ENCODE data around the gene SPEN.

Gene SPEN

DNA sequence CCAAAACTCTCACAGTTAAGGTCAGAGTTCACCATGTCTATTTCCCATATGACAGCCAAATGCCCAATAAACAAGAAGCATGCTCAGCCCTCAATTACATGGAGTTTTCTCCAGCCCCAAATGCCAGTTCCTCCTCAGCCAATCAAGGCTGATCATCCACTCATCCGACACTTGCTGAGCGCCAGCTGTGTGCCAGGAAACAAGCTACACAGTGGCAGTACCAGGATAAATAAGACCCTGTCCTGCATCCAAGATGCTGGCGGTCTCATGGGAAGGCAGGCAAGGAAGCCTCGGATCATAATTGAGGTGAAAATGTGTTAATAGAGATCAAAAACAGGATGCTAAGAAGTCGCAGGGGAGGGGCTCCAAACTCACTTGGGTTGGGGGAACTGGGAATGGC lies 120.7 kb downstream of the SPEN start:
- TF ChIP-seq, protein P1, sequence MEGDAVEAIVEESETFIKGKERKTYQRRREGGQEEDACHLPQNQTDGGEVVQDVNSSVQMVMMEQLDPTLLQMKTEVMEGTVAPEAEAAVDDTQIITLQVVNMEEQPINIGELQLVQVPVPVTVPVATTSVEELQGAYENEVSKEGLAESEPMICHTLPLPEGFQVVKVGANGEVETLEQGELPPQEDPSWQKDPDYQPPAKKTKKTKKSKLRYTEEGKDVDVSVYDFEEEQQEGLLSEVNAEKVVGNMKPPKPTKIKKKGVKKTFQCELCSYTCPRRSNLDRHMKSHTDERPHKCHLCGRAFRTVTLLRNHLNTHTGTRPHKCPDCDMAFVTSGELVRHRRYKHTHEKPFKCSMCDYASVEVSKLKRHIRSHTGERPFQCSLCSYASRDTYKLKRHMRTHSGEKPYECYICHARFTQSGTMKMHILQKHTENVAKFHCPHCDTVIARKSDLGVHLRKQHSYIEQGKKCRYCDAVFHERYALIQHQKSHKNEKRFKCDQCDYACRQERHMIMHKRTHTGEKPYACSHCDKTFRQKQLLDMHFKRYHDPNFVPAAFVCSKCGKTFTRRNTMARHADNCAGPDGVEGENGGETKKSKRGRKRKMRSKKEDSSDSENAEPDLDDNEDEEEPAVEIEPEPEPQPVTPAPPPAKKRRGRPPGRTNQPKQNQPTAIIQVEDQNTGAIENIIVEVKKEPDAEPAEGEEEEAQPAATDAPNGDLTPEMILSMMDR (IDR thresholded peaks at IDR 0.05; ENCODE audit: low read depth, low read length, missing control alignments): no peak
- no peak overlapping the region for H3K27ac ChIP-seq
- no peaks in the 10 kb centered on the region for H3K27me3 ChIP-seq (replicated peaks)
- peaks cover 20% of the 10 kb centered on the region for H3K36me3 ChIP-seq (replicated peaks)
- H3K4me3 ChIP-seq (ENCODE audit: low read depth, low read length): no peak overlapping the region
- DNase-seq: no peak
- in situ Hi-C loops (cut with HindIII; ENCODE audit: low pct_ligation_motif_present, low sequenced_read_pairs): no loop called here

DNA sequence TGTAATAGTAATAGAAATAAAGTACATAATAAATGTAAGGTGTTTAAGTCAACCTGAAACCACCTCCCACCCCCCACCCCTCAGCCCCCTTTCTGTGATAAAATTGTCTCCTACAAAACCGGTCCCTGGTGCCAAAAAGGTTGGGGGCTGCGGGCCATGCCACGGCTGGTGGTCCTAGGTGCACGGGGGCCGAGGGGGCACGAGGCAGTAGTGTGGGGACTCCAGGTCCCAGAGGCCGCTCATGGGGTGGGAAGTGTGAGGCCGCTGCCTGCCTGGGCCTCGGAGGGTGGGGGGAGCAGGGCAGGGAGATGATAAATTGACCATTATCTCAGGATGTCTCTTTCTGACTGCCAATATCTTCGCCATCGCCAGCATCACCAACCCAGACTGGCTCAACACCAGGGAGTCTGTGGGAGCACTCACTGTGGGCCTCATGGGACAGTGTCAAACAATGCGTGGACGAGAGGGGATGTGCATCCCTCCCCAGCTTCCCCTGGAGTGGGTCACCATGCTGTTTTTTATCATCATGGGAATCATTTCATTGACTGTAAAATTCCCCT lies 121.9 kb downstream of the SPEN start:
- H3K36me3 ChIP-seq (replicated peaks): peaks cover 20% of the 10 kb centered on the region
- TF ChIP-seq, protein P1 (IDR thresholded peaks at IDR 0.05; ENCODE audit: low read depth, low read length, missing control alignments): no peak

DNA sequence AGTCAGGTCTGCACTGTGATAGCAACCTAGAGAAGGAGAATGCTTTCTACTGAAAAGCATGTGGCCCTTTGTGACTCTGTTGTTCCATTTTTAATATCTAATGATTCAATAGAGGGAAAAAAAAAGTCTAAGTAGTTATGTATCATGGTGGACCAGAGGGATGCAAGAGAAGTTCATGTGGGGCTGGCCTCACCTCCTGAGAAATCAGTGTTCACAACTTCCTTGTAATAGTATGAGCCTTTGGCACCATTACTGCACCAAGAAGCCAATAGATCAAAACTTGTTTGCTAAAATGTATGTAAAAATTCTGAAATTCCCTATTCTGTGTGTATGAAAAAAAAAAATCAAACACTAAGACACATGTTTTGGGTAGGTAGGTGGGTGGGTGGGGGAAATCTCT lies 123.4 kb downstream of the SPEN start:
- no peak overlapping the region for H3K27ac ChIP-seq
- in situ Hi-C loops (cut with HindIII; ENCODE audit: low pct_ligation_motif_present, low sequenced_read_pairs): no loop called here
- no peak for DNase-seq
- no peak overlapping the region for H3K4me3 ChIP-seq (ENCODE audit: low read depth, low read length)
- TF ChIP-seq, protein P1 (IDR thresholded peaks at IDR 0.05; ENCODE audit: low read depth, low read length, missing control alignments): no peak
- peaks cover 20% of the 10 kb centered on the region for H3K36me3 ChIP-seq (replicated peaks)
- H3K27me3 ChIP-seq (replicated peaks): no peaks in the 10 kb centered on the region

More for the DNA sequence above, 121.9 kb downstream of the SPEN start:
- no peaks in the 10 kb centered on the region for H3K27me3 ChIP-seq (replicated peaks)
- no peak overlapping the region for H3K4me3 ChIP-seq (ENCODE audit: low read depth, low read length)
- no peak overlapping the region for H3K27ac ChIP-seq
- in situ Hi-C loops (cut with HindIII; ENCODE audit: low pct_ligation_motif_present, low sequenced_read_pairs): no loop called here
- DNase-seq: no peak

DNA sequence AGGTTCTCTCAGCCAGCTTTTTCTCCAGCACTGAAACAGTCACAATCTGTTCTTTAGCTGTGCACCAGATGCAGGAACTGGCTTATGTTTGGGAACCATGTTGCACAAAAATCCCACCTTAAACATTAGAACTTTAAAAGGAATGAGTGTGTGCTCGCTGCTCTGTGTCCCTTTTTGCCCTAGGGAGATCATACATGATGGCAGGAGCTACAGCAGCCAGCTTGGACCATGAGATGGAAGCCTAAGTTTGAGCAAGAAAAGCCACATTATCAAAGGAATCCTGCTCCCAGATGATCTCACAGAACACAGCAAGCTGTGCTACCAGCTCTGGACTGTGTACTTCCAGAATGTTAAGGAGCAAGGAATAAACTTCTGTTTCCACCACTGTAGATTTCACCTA lies 124.9 kb downstream of the SPEN start:
- Histone ChIP-seq H3K4me3 (ENCODE audit: low read depth, low read length) (no peak overlapping the region), H3K36me3 (replicated peaks) (peaks cover 20% of the 10 kb centered on the region), H3K27me3 (replicated peaks) (no peaks in the 10 kb centered on the region), H3K27ac (no peak overlapping the region)
- DNase-seq: no peak
- in situ Hi-C loops (cut with HindIII; ENCODE audit: low pct_ligation_motif_present, low sequenced_read_pairs): no loop called here
- TF ChIP-seq, protein P1 (IDR thresholded peaks at IDR 0.05; ENCODE audit: low read depth, low read length, missing control alignments): no peak

DNA sequence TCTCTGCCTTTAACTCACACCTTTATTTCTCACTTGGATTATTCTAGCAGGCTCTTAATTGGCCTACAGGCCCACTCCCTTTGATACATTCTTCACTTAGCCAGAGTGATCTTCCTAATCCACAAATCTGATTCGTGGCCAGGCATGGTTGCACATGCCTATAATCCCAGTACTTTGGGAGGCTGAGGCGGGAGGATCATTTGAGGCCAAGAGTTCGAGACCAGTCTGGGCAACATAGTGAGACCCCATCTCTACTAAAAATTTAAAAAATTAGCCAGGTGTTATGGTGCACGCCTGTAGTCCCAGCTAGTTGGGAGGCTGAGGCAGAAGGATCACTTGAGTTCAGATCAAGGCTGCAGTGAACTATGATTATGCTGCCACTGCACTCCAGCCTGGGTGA lies 126.3 kb downstream of the SPEN start:
- H3K4me3 ChIP-seq (ENCODE audit: low read depth, low read length): no peak overlapping the region
- peaks cover 13% of the 10 kb centered on the region for H3K36me3 ChIP-seq (replicated peaks)
- H3K27ac ChIP-seq: no peak overlapping the region
- TF ChIP-seq, protein P1 (IDR thresholded peaks at IDR 0.05; ENCODE audit: low read depth, low read length, missing control alignments): no peak
- no peaks in the 10 kb centered on the region for H3K27me3 ChIP-seq (replicated peaks)
- DNase-seq: no peak
- in situ Hi-C loops (cut with HindIII; ENCODE audit: low pct_ligation_motif_present, low sequenced_read_pairs): no loop called here

DNA sequence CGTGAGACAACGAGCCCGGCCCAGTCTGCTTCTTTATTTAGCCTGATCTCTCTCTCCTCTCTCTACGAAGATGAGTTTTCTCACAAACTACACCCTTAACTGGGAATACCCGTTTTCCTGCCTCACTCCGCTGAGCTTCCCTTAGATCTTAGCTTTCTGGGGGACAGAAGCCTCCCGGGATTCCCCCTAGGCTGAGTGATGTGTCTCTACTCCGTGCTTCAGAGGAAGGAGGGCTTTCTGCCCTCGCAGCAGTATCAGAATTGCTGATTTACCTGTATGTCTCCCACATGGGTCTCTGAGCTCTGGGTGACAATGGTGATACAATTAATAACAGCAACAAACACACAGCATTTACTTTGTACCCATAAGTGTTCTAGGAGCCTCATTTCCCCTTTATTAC lies 127.3 kb downstream of the SPEN start:
- H3K4me3 ChIP-seq (ENCODE audit: low read depth, low read length): peak overlapping the region; percentile 85
- peaks cover 6% of the 10 kb centered on the region for H3K36me3 ChIP-seq (replicated peaks)
- peak overlapping the region; percentile 74 for H3K27ac ChIP-seq
- in situ Hi-C loops (cut with HindIII; ENCODE audit: low pct_ligation_motif_present, low sequenced_read_pairs): no loop called here
- no peaks in the 10 kb centered on the region for H3K27me3 ChIP-seq (replicated peaks)
- TF ChIP-seq, protein P1 (IDR thresholded peaks at IDR 0.05; ENCODE audit: low read depth, low read length, missing control alignments): no peak
- DNase-seq: no peak
